ENCODE data around the gene NRCAM. TPM values are rescaled to one million over a fixed set of nuclear protein-coding genes. Genes with fewer than 3 reads are reported as not detected.

Gene NRCAM
- total RNA-seq, 4 donors from 2014 or later: 10.1 to 19.5 (median 13.0) TPM

- 92 to 93% methylated on average over 7 of the region's 7 CpGs for WGBS, 2 donors
- intact Hi-C loops (cut with DNase I): no loop called here
- Histone ChIP-seq H3K4me3 (replicated peaks in 1 of 3) (no peak overlapping the region), H3K4me1 (no peaks in the 10 kb centered on the region), H3K9me3 (no peaks in the 10 kb centered on the region), H3K27me3 (no peaks in the 10 kb centered on the region), H3K36me3 (no peaks in the 10 kb centered on the region), H3K27ac (no peak overlapping the region)
- no peak for TF ChIP-seq CTCF (IDR thresholded peaks at IDR 0.05)
- TF ChIP-seq POLR2A (IDR thresholded peaks at IDR 0.05): no peak
- no peak for DNase-seq
Observed at GRCh38 chr7:108135446-108136190, 320.6 kb downstream of the NRCAM start.

GRCh38 chr7:108134486-108134885 is 321.8 kb downstream of the NRCAM start:
- 83 to 89% methylated on average over 1 of the region's 1 CpG for WGBS, 2 donors

GRCh38 chr7:108132551-108133265 is 323.5 kb downstream of the NRCAM start:
- 90 to 92% methylated on average over 13 of the region's 13 CpGs for WGBS, 2 donors
- TF ChIP-seq POLR2A (IDR thresholded peaks at IDR 0.05) (no peak), CTCF (IDR thresholded peaks at IDR 0.05) (no peak)
- no peaks in the 10 kb centered on the region for H3K27me3 ChIP-seq
- intact Hi-C loops (cut with DNase I): no loop called here
- H3K9me3 ChIP-seq: no peaks in the 10 kb centered on the region
- DNase-seq: no peak
- H3K36me3 ChIP-seq: no peaks in the 10 kb centered on the region
- H3K4me1 ChIP-seq: no peaks in the 10 kb centered on the region
- H3K27ac ChIP-seq: no peak overlapping the region
- H3K4me3 ChIP-seq (replicated peaks in 1 of 3): no peak overlapping the region

More at GRCh38 chr7:108134486-108134885, 321.8 kb downstream of the NRCAM start:
- no peak for TF ChIP-seq CTCF (IDR thresholded peaks at IDR 0.05)
- no peak for TF ChIP-seq POLR2A (IDR thresholded peaks at IDR 0.05)
- no peaks in the 10 kb centered on the region for H3K36me3 ChIP-seq
- H3K9me3 ChIP-seq: no peaks in the 10 kb centered on the region
- intact Hi-C loops (cut with DNase I): no loop called here
- no peaks in the 10 kb centered on the region for H3K4me1 ChIP-seq
- no peak for DNase-seq
- H3K27ac ChIP-seq: no peak overlapping the region
- no peak overlapping the region for H3K4me3 ChIP-seq (replicated peaks in 1 of 3)
- no peaks in the 10 kb centered on the region for H3K27me3 ChIP-seq

GRCh38 chr7:108130261-108130660 is 326.0 kb downstream of the NRCAM start, which contains the start of gene LAMB4:
TSS of gene LAMB4 (minus strand) at chr7:108130361. CDS start at chr7:108123164, 7,197 bp downstream.
- Histone ChIP-seq H3K4me3 (replicated peaks in 1 of 3) (no peak within 1 kb of the TSS), H3K36me3 (no peaks in the 10 kb centered on the region), H3K9me3 (no peaks in the 10 kb centered on the region), H3K27me3 (no peaks in the 10 kb centered on the region), H3K4me1 (no peaks in the 10 kb centered on the region), H3K27ac (no peak within 1 kb of the TSS)
- no peak for DNase-seq
- intact Hi-C loops (cut with DNase I): no loop called here
- TF ChIP-seq POLR2A (IDR thresholded peaks at IDR 0.05) (no peak), CTCF (IDR thresholded peaks at IDR 0.05) (no peak)
- 81 to 85% methylated on average over 3 of the region's 3 CpGs for WGBS, 2 donors
